ENCODE measurements around the gene PRKN. TPM values are rescaled to one million over a fixed set of nuclear protein-coding genes. Genes with fewer than 3 reads are reported as not detected.

The PRKN gene
- total RNA-seq, 4 donors from 2014 or later: 4.5 to 12.3 (median 9.0) TPM

DNA sequence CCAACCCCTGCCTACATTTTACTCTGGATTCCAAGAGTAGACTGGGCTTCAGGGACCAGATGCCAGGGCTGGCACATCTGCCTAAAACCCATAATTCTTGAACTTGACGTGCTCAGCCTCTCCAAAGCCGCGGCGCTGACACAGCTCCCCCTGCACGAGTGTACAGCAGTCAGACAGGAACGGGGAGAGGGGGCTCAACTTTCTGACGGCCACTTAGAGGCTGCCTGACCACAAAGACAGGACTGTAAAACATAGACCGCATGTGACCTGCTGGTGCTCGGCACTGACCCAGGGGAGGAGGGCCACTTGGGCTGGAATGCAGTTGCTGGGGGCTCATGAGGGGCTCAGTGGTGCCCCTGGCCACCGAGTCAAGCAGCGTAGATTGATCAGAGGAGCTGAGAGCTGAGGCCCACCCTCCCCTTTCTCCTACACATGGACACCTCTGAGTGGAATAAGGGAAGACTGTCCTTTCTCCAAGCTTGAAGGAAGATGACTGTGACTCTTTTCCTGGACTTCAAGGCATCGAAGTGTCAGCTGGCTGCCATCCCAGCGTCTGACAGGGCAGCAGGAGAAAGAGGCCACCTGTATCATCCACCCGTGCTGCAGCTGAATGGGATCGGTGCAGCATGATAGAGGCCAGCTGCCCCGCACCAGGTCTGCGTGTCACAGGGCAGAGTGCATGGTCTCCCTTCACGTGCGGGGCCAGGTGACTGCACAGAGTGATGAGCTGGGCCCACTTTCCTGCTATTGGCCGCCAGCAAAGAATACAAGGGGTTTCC, 1282.4 kb downstream of the PRKN start:
- no peak overlapping the region for H3K4me3 ChIP-seq
- H3K9me3 ChIP-seq: no peaks in the 10 kb centered on the region
- in situ Hi-C loops (cut with MboI; ENCODE audit: low pct_ligation_motif_present in 1 of 4, low pct_unique_long_range_greater_than_20kb in 1 of 4, low sequenced_read_pairs in 3 of 4) (no loop called here), intact Hi-C loops (cut with DNase I; ENCODE audit: low total_unique reads) (no loop called here)
- no peaks in the 10 kb centered on the region for H3K27me3 ChIP-seq
- H3K36me3 ChIP-seq: no peaks in the 10 kb centered on the region
- no peak overlapping the region for H3K27ac ChIP-seq
- TF ChIP-seq POLR2AphosphoS5 (IDR thresholded peaks at IDR 0.05) (no peak), EP300 (IDR thresholded peaks at IDR 0.05; ENCODE audit: low read depth) (no peak), CTCF (IDR thresholded peaks at IDR 0.05) (no peak), POLR2A (IDR thresholded peaks at IDR 0.05) (no peak)
- DNase-seq: no peak
- 66 to 72% methylated on average over 2 to 20 of the region's 20 CpGs for WGBS, 2 donors (ENCODE audit: low coverage in 1 of 2)
- peaks cover 0 to 4% (median 0%) of the 10 kb centered on the region in 4 donors for H3K4me1 ChIP-seq

DNA sequence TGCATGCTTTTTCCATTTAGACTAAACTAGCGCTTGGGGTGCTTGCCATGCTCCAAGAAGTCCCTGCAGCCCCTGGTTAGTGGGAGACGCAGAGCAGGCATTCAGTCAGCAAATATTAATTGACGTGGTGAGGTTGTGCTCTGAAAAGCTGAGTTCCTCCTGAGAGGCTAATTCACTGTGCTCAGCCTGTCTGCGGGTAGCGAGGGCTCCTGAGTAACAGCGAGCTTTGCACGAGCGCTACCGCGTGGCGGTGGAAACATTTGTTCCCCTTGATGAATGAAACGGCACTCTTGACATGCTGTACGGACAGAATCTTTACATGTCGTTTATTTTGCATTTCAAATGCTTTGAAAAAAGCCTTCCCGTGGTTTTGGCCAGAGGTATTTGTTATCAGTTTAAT, 1283.1 kb downstream of the PRKN start:
- intact Hi-C loops (cut with DNase I; ENCODE audit: low total_unique reads): no loop called here
- H3K27me3 ChIP-seq: no peaks in the 10 kb centered on the region
- no peak overlapping the region for H3K4me3 ChIP-seq
- in situ Hi-C loops (cut with MboI; ENCODE audit: low pct_ligation_motif_present in 1 of 4, low pct_unique_long_range_greater_than_20kb in 1 of 4, low sequenced_read_pairs in 3 of 4): no loop called here
- H3K27ac ChIP-seq: no peak overlapping the region
- H3K4me1 ChIP-seq: peaks cover 0 to 4% (median 0%) of the 10 kb centered on the region in 4 donors
- DNase-seq: no peak
- 59 to 74% methylated on average over 12 to 15 of the region's 15 CpGs for WGBS, 2 donors (ENCODE audit: low coverage in 1 of 2)
- no peaks in the 10 kb centered on the region for H3K36me3 ChIP-seq
- no peaks in the 10 kb centered on the region for H3K9me3 ChIP-seq
- TF ChIP-seq CTCF (IDR thresholded peaks at IDR 0.05): no peak

DNA sequence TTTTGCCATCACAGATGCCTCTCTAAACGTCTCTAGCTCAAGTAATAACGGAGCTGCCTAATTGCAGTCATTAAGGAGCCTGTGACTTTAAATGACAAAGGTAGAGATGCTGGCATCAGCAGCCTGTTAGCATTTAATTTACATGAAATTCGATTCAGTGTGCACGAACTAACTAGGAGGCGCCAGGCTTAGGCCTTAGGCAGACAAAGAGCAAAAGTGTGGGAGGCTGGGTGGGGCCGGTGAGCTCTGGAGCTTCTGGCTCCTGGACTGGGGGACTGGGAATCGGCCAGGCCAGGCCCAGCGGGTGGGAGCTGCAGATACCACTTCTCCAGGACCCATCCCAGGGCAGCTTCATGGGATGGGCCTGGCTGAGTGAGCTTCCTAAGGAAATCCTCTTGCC, 1283.7 kb downstream of the PRKN start:
- Histone ChIP-seq H3K36me3 (no peaks in the 10 kb centered on the region), H3K27ac (no peak overlapping the region), H3K4me1 (peaks cover 0 to 4% (median 0%) of the 10 kb centered on the region in 4 donors), H3K27me3 (no peaks in the 10 kb centered on the region), H3K4me3 (no peak overlapping the region), H3K9me3 (no peaks in the 10 kb centered on the region)
- intact Hi-C loops (cut with DNase I; ENCODE audit: low total_unique reads) (no loop called here), in situ Hi-C loops (cut with MboI; ENCODE audit: low pct_ligation_motif_present in 1 of 4, low pct_unique_long_range_greater_than_20kb in 1 of 4, low sequenced_read_pairs in 3 of 4) (no loop called here)
- DNase-seq: no peak
- 63% methylated on average over 8 of the region's 8 CpGs; no CpG with 5 or more reads in 1 of the 2 donors for WGBS, 2 donors (ENCODE audit: low coverage in 1 of 2)
- no peak for TF ChIP-seq POLR2A (IDR thresholded peaks at IDR 0.05)
- TF ChIP-seq CTCF (IDR thresholded peaks at IDR 0.05): no peak
- TF ChIP-seq POLR2AphosphoS5 (IDR thresholded peaks at IDR 0.05): no peak
- no peak for TF ChIP-seq EP300 (IDR thresholded peaks at IDR 0.05; ENCODE audit: low read depth)

DNA sequence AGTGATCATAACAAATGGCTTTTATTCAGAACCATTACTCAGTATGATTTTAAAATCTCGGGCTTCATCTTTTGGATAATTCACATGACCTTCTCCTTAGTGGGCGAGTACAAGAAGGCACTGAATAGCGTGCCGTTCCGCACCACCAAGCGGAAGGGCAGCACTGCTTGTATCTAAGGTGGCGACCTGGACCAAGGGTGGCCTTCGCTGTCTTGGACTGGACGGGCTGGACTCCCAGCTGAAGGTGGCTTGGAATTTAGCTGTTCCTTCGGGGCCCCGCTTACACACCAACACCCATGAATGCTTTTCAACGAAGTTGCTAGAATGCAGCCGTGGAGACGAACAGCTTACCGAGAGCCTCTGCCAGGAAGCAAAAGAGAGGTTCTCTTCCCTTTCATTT, 1285.1 kb downstream of the PRKN start:
- DNase-seq: no peak
- Histone ChIP-seq H3K4me1 (peaks cover 0 to 4% (median 0%) of the 10 kb centered on the region in 4 donors), H3K9me3 (no peaks in the 10 kb centered on the region), H3K27ac (no peak overlapping the region), H3K27me3 (no peaks in the 10 kb centered on the region), H3K36me3 (no peaks in the 10 kb centered on the region), H3K4me3 (no peak overlapping the region)
- intact Hi-C loops (cut with DNase I; ENCODE audit: low total_unique reads): no loop called here
- in situ Hi-C loops (cut with MboI; ENCODE audit: low pct_ligation_motif_present in 1 of 4, low pct_unique_long_range_greater_than_20kb in 1 of 4, low sequenced_read_pairs in 3 of 4): no loop called here
- WGBS, 2 donors (ENCODE audit: low coverage in 1 of 2): 83% methylated on average over 15 of the region's 15 CpGs; no CpG with 5 or more reads in 1 of the 2 donors
- no peak for TF ChIP-seq POLR2A (IDR thresholded peaks at IDR 0.05)
- TF ChIP-seq CTCF (IDR thresholded peaks at IDR 0.05): no peak
- no peak for TF ChIP-seq EP300 (IDR thresholded peaks at IDR 0.05; ENCODE audit: low read depth)
- no peak for TF ChIP-seq POLR2AphosphoS5 (IDR thresholded peaks at IDR 0.05)
